Peyer's patch (tissue), 4 donors: ENCODE measurements around the gene MRPS21. TPM values are rescaled to one million over a fixed set of nuclear protein-coding genes. Genes with fewer than 3 reads are reported as not detected.

Source experiments
- DNase-seq, 3 donors: peaks; one replicate each; pipeline ENCODE4 v3.0.0-alpha.2; 2017 to 2019
- H3K27ac ChIP-seq, 4 donors: fragments of 200-600 bp; sonication (generic); one replicate each; pipeline ENCODE4 v1.5.1; 2016 to 2019
- H3K27me3 ChIP-seq, 2 donors: fragments of 200-600 bp; sonication (generic); one replicate each; pipeline ENCODE4 v1.5.1; 2019
- H3K36me3 ChIP-seq, 3 donors: fragments of 200-600 bp; sonication (generic); one replicate each; pipeline ENCODE4 v1.5.1; 2016 to 2019
- H3K4me1 ChIP-seq, 4 donors: fragments of 200-600 bp; sonication (generic); one replicate each; pipeline ENCODE4 v1.5.1; 2016 to 2019
- H3K4me3 ChIP-seq, 4 donors: fragments of 200-600 bp; sonication (generic); 1 replicate in 3 of 4; 2 replicates in 1 of 4; pipeline ENCODE4 v1.5.1; 2016 to 2019; ENCODE audit warnings: mild to moderate bottlenecking in 1 of 4
- H3K9me3 ChIP-seq, 4 donors: fragments of 200-600 bp; sonication (generic); one replicate each; pipeline ENCODE4 v1.5.1; 2016 to 2019; ENCODE audit warnings: mild to moderate bottlenecking in 1 of 4
- CTCF ChIP-seq, 6 experiments: fragments of 450-650 bp in 4 of 6; fragments of 200-600 bp in 2 of 6; sonication (generic) in 1 of 6; IDR thresholded peaks; one replicate each; pipeline ENCODE4 v1.5.1; 2017 to 2019; ENCODE audit warnings: antibody characterized with exemption in 6 of 6, mild to moderate bottlenecking in 3 of 6, moderate library complexity in 1 of 6
- POLR2A ChIP-seq, 2 donors: fragments of 450-650 bp; IDR thresholded peaks; one replicate each; pipeline ENCODE4 v1.5.1; 2017; ENCODE audit warnings: antibody characterized with exemption in 2 of 2, mild to moderate bottlenecking in 2 of 2, moderate library complexity in 2 of 2
- total RNA-seq, 4 donors: library from RNA; depleted of rRNA; stranded (reverse); fragments of >200 nt; gene quantifications; one replicate each; pipeline ENCODE4 v1.1.0, GENCODE V29; 2016

MRPS21 gene
- total RNA-seq, 4 donors from 2014 or later = 21.9 to 46.2 (median 32.5) TPM

- peaks cover 0 to 27% (median 0%) of the 10 kb centered on the region in 3 donors for H3K36me3 ChIP-seq
- H3K4me3 ChIP-seq = peak overlapping the region; percentile 66 to 89 (median 68)
- H3K9me3 ChIP-seq = no peaks in the 10 kb centered on the region
- peaks cover 0 to 10% (median 0%) of the 10 kb centered on the region in 4 donors for H3K4me1 ChIP-seq
- DNase-seq = no peak
- H3K27me3 ChIP-seq = no peaks in the 10 kb centered on the region
- peak overlapping the region in 1 of 4 donors; percentile 89 for H3K27ac ChIP-seq
- no peak for TF ChIP-seq POLR2A (IDR thresholded peaks at IDR 0.05)
- TF ChIP-seq CTCF (IDR thresholded peaks at IDR 0.05) = no peak
Observed at GRCh38 chr1:150322310-150322709, 28.6 kb downstream of the MRPS21 start.

GRCh38 chr1:150332651-150333290, 39.1 kb downstream of the MRPS21 start:
- Histone ChIP-seq H3K27me3 (no peaks in the 10 kb centered on the region), H3K27ac (no peak overlapping the region), H3K9me3 (no peaks in the 10 kb centered on the region), H3K4me1 (no peaks in the 10 kb centered on the region), H3K4me3 (no peak overlapping the region), H3K36me3 (peaks cover 0 to 98% (median 0%) of the 10 kb centered on the region in 3 donors)
- no peak for TF ChIP-seq POLR2A (IDR thresholded peaks at IDR 0.05)
- TF ChIP-seq CTCF (IDR thresholded peaks at IDR 0.05) = no peak
- no peak for DNase-seq

DNA sequence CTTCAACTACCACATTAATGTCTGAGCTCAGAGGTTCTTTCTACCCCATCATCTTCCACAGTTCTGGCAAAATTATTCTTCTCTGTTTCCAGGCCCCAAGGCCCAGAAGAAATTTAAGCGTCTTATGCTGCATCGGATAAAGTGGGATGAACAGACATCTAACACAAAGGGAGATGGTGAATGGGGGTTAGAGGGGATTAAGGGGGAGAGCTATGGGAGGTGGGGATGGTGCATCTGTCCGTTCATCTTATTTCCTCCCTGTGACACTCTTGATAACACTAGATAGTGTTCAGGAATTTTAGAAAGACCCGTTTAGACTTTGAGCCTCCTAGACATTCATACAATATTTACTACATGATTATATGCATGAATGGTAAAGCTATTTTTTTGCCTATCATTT, 52.7 kb downstream of the MRPS21 start:
- Histone ChIP-seq H3K36me3 (peaks cover 0 to 95% (median 0%) of the 10 kb centered on the region in 3 donors), H3K27ac (no peak overlapping the region), H3K4me1 (no peaks in the 10 kb centered on the region), H3K4me3 (no peak overlapping the region), H3K27me3 (no peaks in the 10 kb centered on the region), H3K9me3 (no peaks in the 10 kb centered on the region)
- DNase-seq = no peak
- TF ChIP-seq CTCF (IDR thresholded peaks at IDR 0.05) = no peak
- TF ChIP-seq POLR2A (IDR thresholded peaks at IDR 0.05) = no peak

- no peaks in the 10 kb centered on the region for H3K4me1 ChIP-seq
- no peak overlapping the region for H3K27ac ChIP-seq
- no peak for DNase-seq
- TF ChIP-seq CTCF (IDR thresholded peaks at IDR 0.05) (no peak), POLR2A (IDR thresholded peaks at IDR 0.05) (no peak)
- no peaks in the 10 kb centered on the region for H3K9me3 ChIP-seq
- H3K27me3 ChIP-seq = no peaks in the 10 kb centered on the region
- no peak overlapping the region for H3K4me3 ChIP-seq
- H3K36me3 ChIP-seq = peaks cover 0 to 70% (median 0%) of the 10 kb centered on the region in 3 donors
Observed at GRCh38 chr1:150352866-150353265, 59.2 kb downstream of the MRPS21 start.

Other genes with a start within 250 kb of the MRPS21 start
- 10 to 100 TPM; 36.1 to 70.1 (median 42.0) TPM for gene VPS45, start 226.1 kb upstream of the MRPS21 start, total RNA-seq
- gene PLEKHO1, start 143.9 kb upstream of the MRPS21 start, total RNA-seq = 100 to 1,000 TPM in 1 of 4 donors, 10 to 100 TPM in 3; 12.6 to 106 (median 29.6) TPM
- 10 to 100 TPM in 2 of 4 donors, 1 to 10 TPM in 2; 7.3 to 24.8 (median 9.9) TPM for gene ANP32E, start 57.7 kb upstream of the MRPS21 start, total RNA-seq
- not detected for gene CA14, start 36.1 kb upstream of the MRPS21 start, total RNA-seq
- 100 to 1,000 TPM in 2 of 4 donors, 10 to 100 TPM in 2; 78.4 to 106 (median 99.3) TPM for gene APH1A, start 24.8 kb upstream of the MRPS21 start, total RNA-seq
- 10 to 100 TPM in 1 of 4 donors, 1 to 10 TPM in 1, not detected in 2; 3.6 to 17.3 TPM for gene C1orf54, start 21.1 kb upstream of the MRPS21 start, total RNA-seq
- 1 to 10 TPM; 1.7 to 5.7 (median 5.1) TPM for gene CIART, start 11.3 kb upstream of the MRPS21 start, total RNA-seq
- 100 to 1,000 TPM in 1 of 4 donors, 10 to 100 TPM in 3; 71.6 to 132 (median 91.1) TPM for gene PRPF3, start 27.7 kb downstream of the MRPS21 start, total RNA-seq
- gene RPRD2, start 70.3 kb downstream of the MRPS21 start, total RNA-seq = 10 to 100 TPM; 21.5 to 44.6 (median 28.2) TPM
- gene TARS2, start 193.6 kb downstream of the MRPS21 start, total RNA-seq = 10 to 100 TPM in 3 of 4 donors, 1 to 10 TPM in 1; 7.7 to 15.4 (median 12.3) TPM
- 10 to 100 TPM in 2 of 4 donors, 1 to 10 TPM in 2; 1.4 to 11.6 (median 9.6) TPM for gene ECM1, start 214.2 kb downstream of the MRPS21 start, total RNA-seq
- not detected for gene FALEC, start 221.9 kb downstream of the MRPS21 start, total RNA-seq